CD4-positive, alpha-beta T cell treated with Interleukin-15 for 4 hours (primary cell): ENCODE results near the gene CENPH.
A peak's percentile ranks its signal among the peaks of the same experiment; 100 is the strongest.
"Not testable (repeated sequence)": the region's sequence is repeated elsewhere in the genome, so short reads cannot be mapped to it uniquely, and the experiment has no call there.

Experiments used
- DNase-seq: peaks from one replicate; pipeline ENCODE4 v3.0.0-alpha.2; 2020; ENCODE audit warnings: low spot score

Gene CENPH

GRCh38 chr5:69211200-69211599, 21.8 kb downstream of the CENPH start:
- DNase-seq = no peak

GRCh38 chr5:69212022-69212421, 22.6 kb downstream of the CENPH start:
- no peak for DNase-seq

GRCh38 chr5:69213513-69214215, 24.3 kb downstream of the CENPH start:
- DNase-seq = no peak

- DNase-seq = no peak
These were observed 27.7 kb downstream of the CENPH start for GRCh38 chr5:69217151-69217511.

GRCh38 chr5:69217548-69218526, 28.5 kb downstream of the CENPH start:
- DNase-seq = peak; percentile 96

GRCh38 chr5:69219939-69220338, 30.6 kb downstream of the CENPH start:
- DNase-seq = no peak

DNA sequence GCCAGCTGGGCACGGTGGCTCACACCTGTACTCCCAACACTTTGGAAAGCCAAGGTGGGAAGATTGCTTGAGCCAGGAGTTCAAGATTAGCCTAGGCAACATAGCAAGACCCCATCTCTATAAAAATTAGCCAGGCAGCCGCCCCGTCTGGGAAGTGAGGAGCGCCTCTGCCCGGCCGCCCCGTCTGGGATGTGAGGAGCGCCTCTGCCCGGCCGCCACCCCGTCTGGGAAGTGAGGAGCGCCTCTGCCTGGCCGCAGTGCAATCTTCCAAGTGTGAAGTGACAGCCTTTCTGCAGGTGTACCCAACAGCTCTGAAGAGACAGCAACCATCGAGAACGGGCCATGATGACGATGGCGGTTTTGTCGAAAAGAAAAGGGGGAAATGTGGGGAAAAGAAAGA, 31.0 kb downstream of the CENPH start:
- not testable (repeated sequence) for DNase-seq

DNA sequence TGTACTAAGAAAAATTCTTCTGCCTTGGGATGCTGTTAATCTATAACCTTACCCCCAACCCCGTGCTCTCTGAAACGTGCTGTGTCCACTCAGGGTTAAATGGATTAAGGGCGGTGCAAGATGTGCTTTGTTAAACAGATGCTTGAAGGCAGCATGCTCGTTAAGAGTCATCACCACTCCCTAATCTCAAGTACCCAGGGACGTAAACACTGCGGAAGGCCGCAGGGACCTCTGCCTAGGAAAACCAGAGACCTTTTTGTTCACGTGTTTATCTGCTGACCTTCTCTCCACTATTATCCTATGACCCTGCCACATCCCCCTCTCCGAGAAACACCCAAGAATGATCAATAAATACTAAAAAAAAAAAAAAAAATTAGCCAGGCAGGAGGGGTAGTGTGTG, 31.4 kb downstream of the CENPH start:
- DNase-seq = not testable (repeated sequence)

- DNase-seq = no peak
These were observed 35.1 kb downstream of the CENPH start for GRCh38 chr5:69224520-69224919.

- no peak for DNase-seq
These were observed 36.5 kb downstream of the CENPH start for GRCh38 chr5:69225860-69226259.

GRCh38 chr5:69230181-69230580, 40.8 kb downstream of the CENPH start:
- no peak for DNase-seq

DNA sequence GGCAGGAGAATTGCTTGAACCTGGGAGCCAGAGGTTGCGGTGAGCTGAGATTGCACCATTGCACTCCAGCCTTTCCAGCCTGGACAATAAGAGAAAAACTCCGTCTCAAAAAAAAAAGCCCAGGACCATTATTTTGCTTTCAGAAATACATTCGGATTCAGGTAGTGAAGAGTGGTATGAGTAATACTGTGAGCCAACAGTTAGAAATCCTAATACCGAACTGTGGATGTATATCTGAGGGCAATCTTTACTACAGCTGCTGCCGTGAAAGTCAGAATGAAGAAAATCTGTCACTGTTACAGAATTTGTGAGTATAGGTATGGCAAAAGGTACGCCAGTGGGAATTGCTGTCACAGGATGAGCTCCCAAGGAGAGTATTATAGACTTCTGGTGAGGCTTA, 41.9 kb downstream of the CENPH start:
- DNase-seq = no peak

GRCh38 chr5:69231851-69232250, 42.5 kb downstream of the CENPH start:
- DNase-seq = no peak

DNA sequence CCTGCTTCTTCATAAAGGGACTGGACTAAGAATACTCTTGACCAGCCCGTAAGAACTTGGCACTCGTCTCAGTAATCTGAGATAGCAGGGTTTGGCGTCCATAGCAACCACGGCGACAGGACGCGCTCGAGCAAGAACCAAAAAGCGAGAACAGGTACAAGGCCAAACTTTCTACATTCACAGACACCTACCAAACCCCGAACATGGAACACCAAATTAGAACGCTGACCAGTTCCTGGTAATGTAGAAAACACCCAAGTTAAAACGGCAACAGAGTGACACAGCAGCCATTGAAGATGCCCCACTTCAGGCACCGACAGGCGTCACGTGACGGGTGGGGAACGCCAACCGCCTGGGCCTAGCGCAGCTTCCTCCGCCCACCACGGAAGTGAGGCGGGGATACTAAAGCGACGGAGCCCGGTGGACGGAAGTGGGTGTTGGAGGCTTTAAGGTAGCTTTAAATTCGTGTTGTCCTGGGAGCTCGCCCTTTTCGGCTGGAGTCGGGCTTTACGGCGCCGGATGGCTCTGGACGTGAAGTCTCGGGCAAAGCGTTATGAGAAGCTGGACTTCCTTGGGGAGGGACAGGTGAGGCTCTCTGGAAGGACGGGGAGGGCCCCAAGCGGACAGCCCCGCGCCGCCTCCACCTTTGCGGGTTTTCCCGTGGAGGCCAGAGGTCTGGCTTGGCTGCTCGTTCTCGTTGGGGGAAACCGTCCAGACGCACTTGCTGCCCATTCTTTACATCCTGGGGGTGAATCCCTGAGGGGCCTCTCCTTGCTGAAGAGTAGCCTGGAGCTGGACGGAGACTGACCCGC, 45.3 kb downstream of the CENPH start, which contains the start of gene CDK7:
Gene CDK7, plus strand, starts transcription at position 430 of the 812 bp plus-strand sequence. Its CDS starts 90 bp downstream, at position 520.
- peak; percentile 89 for DNase-seq

DNA sequence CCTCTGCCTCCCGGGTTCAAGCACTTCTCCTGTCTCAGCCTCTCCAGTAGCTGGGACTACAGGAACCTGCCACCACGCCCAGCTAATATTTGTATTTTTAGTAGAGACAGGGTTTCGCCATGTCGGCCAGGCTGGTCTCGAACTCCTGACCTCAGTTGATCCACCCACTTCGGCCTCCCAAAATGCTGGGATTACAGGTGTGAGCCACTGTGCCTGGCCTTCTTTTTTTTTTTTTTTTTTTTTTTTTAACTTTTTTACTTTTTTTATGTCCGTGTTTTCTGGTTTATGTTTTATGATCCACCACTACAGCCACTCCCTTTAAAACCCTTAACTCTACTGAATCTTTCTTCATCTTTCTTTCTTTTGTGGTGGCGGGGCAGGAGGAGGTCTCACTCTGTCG, 47.4 kb downstream of the CENPH start:
- not testable (repeated sequence) for DNase-seq

DNA sequence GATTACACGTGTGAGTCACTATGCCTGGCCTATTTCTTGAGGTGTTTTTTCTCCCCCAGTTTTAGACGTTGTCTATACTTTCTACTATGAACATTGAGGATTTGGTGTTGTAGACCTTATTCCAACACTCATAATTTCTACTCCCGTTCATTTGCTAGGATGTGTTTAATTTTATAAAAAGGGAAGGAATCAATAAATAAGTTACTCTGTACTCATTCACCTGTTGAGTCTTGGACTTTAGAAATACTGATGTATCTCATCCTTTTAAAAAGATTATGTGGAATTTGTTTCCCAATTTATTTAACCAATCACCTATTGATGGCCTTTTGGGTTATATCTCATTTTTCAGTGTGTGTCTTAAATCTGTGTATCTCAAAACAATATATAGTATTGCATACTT, 48.5 kb downstream of the CENPH start:
- no peak for DNase-seq

- no peak for DNase-seq
These were observed 49.4 kb downstream of the CENPH start for GRCh38 chr5:69238760-69239251.

GRCh38 chr5:69242215-69242927, 53.0 kb downstream of the CENPH start:
- DNase-seq = no peak

DNA sequence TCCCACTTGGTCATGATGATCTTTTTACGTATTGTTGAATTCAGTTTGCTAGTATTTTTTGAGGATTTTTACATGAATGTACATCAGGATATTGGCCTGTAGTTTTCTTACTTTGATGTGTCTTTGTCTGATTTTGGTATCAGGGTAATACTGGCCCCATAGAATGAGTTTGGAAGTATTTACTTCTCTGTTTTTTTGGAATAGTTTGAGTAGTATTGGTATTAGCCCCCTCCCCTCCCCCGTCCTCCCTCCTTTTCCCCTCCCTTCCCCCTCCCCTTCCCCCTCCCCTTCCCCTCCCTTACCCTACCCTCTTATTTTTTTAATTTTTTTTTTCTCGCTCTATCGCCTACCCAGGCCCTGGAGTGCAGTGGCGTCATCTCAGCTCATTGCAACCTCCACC, 55.6 kb downstream of the CENPH start:
- DNase-seq = no peak

DNA sequence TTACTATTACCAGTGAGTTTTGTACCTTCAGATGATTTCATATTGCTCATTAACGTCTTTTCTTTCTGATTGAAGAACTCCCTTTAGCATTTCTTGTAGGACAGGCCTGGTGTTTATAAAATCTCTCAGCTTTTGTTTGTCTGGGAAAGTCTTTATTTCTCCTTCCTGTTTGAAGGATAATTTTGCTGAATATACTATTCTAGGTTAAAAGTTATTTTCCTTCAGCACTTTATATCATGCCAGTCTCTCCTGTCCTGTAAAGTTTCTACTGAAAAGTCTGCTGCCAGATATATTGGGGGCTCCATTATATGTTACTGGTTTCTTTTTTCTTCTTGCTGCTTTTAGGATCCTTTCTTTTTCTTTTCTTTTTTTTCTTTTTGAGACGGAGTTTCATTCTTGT, 58.6 kb downstream of the CENPH start:
- DNase-seq = no peak

DNA sequence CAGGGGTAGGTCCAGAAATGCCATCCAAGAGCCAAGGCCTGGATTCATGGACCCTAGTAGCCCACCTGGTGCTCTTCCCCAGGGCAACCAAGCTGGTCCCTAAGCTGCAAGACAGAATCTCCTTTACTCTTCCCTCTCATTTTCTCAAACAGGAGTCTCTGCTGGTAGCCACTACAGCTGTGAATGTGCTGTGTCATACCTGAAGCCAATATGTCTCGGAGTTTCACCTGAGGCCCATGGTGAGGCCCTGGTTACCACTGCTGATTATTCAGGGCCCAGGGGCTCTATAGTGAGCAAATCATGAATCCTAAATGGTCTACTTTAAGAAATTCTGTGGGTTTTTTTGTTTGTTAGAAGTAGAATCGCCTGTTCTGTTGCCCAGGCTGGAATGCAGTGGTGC, 61.2 kb downstream of the CENPH start:
- DNase-seq = no peak
